GM18873 (cell line): ENCODE results near the gene NCAM1.

Experiments used
- ATAC-seq: cut with Tn5 transposase; IDR thresholded peaks from one replicate; pipeline ENCODE4 v1.9.1; 2021; ENCODE audit warnings: mild to moderate bottlenecking, moderate library complexity, moderate number of reproducible peaks; ENCODE audit not compliant: unreplicated experiment, low FRiP score

The NCAM1 gene

DNA sequence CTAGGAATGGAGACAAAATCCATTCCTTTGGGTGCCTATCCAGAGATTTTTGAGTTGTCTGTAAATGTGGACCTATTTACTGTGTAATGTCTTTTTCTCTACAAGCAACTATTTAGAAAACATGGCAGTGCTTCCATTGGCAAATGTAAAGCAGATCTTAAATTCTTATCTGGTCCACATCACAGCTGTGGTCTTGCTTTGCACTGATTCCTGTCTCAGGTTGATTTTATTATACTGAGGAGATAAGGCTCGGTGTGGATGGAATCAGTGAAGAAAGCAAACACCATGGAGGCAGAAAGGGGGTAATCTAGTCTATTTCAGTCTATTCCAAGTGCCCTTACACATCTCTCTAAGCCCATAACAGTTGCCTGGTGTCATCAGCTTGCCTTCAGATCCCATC lies 160.5 kb downstream of the NCAM1 start:
- no peak for ATAC-seq

DNA sequence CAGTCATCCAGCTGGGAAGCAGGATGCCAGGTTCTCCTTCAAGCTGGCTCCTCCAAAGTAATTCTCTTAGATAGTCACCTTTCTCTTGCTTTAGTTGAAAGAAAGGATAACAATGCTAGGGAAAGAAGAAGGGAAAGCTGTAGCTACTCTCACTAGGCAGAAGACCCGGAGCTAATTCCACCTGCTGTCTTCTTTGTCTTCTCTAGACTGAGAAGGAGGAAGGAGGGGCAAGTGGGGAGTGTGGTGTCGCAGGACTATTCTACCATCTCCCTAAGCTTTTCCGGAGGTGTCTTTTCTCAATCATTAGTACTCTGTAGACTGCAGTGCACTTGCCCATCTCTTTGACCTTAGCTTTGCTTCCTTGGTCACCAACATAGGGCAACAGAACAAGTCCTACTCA lies 162.8 kb downstream of the NCAM1 start:
- ATAC-seq, result no peak

DNA sequence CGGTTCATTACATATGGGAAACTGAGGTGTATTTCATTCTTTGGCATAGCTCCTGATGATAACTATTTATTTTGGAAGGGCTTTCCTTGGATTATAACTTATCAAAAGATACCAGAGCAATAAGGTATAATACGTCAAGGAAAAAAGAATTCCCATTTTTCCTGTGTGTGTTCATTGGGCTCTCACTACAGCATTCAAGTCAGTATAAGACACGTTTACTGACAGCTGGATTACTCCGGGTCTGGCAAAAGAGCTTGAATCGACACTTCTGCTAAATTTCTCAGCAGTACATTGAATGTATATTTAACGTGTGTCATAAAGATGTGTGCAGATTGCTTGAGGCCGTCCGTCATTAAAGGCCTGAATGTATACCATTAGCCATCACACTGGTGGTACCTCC lies 163.4 kb downstream of the NCAM1 start:
- ATAC-seq, result no peak

DNA sequence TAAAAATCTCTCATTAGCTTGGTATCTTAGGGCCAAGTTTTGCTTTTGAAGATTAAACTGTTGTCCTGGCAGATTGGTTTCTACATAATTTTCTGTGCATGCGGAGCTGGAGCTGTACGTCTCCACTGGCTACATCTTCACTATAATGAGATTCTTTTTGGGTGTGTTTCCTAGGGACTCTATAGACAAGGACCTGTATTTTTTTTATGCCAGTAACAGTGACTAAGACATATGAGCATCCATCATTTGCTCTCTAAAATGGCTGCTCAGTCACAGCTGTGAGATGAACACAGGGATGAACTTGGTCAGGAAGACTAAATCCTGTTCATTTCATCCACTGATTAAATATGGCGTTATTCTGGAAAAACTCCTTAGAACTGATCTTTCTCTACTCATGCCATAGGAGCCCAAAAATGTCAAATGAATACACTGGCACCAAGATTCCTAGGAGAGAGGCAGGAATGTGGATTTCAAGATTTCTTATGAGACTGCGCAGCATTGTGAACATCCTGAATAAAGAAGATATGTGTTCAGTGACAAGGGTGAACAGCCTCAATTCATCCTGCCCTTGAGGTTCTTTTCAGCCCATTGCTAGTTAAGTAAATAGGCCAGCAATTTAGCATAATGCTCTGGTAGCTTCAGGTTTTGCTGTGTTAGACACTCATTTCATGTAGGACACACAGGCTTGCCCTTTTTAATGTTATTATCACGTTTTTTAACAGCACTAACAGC lies 168.2 kb downstream of the NCAM1 start:
- no peak for ATAC-seq

DNA sequence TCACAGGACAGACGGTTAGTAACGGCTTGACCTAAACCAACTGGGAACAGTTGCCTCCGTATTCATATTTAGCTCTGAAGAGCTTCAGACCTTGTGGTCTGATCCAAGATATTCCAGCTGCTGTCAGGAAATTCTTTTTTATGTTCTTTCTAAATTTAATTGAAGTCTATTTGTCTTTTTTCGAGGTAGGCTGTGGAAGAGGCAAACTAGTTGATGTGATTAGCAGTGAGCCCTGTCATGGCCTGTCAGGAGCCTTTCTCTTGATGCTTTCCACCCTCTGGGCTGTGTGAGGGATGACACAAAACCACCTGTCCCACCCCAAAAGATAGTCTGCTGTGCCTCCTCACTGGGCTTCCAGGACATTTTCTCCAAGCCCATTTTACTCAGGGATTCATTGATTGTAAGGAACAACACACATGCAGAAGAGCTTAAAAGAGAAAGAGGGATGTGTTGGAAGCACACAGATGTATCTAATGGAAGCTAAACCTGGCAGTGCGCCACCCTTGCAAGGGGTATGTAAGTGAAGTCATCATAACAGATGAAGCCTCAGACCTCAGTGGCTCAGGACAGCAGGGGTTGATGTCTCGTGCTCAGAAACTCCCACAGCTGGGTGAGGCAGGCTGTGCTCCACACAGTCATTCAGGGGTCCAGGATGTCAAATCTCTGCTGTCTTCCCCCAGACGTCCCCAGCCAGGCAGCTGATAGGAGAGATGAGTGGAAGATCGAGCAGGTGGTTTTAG lies 170.0 kb downstream of the NCAM1 start:
- no peak for ATAC-seq

DNA sequence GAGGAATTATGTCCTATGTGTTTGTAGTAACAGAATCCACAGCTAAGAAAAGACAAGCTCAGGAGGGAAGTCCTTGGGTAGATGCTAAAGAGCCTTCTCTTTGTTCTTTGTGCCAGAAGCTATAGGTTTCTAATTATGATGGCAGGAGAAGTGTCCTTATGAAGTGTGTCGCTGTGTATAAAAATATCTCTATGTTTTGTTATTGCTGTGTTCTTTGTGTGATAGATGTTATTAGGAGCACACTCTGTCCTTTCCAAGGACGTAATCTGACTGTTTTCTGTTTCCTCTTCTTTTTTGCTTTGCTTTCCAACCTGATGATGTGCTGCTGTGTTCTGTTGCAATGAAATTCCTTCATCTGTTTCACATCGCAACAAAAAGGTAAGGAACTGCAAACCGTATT lies 171.9 kb downstream of the NCAM1 start:
- no peak for ATAC-seq

DNA sequence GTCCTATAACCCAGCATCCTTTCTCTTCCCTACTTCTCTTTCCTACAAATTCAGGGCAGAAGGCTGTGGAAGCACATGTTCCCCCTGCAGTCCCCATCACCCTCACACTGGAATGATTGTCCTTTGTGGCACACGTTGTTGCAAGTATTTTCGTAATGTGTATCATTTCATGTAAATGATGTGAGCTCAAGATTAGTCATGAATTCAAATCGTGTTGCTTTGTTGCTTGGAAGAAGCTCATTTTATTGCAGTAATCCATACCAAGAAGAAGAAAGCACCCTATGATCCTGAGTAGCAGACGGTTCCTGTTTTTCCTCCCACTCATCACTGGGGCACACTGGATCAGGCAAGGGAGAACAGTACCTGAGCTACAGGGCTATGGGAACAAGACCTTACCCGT lies 173.4 kb downstream of the NCAM1 start:
- no peak for ATAC-seq

DNA sequence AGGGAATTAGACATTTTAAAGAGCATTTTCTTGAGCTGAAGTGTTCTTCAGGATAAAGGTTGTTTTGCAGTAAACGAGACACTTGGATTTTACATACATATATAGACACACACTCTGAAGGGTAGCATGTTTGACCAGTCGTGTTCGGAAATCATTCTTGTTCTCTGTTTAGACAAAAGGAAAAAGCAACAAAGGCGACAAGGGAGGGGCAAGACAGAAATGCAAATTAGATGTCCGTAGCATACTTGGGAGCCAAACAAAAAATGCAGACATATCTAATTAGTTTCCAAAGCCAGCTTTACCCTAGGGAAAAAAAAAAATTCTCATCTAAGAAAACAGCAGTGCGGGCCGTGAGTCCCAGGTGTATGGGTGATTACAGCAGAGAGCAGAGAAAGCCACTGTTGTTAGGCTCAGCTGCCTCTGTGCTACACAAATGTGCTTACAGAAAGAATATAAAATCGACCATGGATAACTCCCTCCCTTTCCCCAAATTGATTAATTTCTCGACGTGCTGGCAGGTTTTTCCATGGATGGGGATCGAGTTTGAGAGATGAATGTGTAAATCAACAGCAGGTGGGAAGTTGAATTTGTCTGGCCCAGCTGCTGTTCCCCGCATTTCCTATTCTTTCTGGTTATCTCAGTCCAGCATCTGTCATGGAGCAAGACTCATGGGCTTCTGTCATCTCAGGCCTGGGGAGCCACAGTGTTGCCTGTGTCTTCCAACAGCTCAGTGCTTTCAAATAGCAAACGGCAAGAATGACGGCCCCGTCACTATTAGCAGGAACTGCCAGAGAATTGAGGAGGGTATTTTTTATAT lies 176.7 kb downstream of the NCAM1 start:
- no peak for ATAC-seq

DNA sequence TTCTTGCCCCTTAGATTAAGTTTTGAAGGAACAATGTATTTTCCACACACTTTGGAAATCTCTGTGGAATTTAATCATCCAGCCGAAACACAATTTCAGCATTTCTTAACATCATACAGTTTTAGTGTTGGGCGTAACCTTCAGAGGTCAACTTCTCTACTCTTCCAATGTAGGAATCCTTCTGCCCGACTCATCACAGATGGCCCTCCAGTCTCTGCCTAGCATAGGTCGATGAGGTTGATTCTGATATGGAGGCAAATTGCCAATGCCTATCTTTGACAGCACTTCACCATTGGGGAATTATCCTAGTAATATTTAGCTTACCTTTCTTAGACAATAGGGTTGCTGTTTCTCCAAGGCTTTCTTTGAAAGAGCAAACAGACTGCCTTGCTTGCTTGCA lies 177.5 kb downstream of the NCAM1 start:
- ATAC-seq, result no peak

DNA sequence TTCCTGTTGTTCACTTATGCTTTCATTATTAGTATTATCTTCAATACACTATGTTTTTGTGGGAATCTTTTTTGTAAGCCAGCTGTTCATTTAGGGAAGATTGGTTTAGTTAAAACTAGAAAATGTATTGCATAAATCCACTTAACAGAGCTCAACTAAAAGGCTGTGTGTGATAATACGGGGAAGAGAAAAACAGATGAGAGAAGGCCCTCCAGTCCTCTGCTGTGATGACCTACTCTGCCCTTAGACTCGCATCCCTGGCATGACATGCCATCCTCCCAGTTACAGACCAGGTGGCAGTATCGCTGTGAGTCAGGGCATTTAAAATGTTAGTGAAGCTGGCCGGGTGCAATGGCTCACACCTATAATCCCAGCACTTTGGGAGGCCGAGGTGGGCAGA lies 179.8 kb downstream of the NCAM1 start:
- no peak for ATAC-seq

DNA sequence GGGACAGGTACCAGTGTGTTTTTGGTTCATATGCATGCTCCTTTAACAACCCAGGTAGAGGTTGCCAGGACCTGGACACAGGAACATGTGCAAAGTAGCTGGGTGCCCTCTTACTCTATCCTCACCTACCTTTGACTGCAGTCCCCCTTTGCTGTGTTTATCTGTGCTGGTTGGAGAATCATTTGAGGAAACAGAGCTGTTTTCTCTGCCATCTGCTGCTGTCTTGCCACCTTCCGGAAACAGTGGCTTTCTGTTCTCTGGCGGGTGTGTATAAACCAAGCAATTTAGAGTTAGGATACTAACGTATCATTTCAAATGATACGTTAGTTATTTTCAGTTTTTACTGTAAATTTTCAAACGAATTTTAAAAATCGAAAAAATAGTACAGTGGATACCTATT lies 181.3 kb downstream of the NCAM1 start:
- no peak for ATAC-seq

DNA sequence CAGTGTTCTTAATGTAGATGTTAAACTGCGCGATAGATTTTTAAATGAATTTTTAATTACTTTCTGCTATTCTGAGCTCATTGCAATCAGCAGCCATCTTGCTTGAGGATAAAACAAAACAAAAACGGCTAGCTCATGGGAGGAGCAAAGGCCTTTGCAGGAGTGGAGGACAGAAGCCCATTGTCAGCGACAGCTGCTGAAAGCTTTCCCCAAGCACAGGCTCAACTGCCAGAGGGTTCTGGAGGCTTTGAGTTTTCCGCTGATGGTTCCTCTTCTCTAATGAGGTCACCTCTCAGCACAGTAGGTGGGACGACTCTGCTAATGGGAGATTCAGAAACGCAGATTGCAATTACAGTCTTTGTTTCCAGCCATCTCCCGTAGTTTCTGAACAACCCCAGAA lies 186.0 kb downstream of the NCAM1 start:
- ATAC-seq, result no peak

DNA sequence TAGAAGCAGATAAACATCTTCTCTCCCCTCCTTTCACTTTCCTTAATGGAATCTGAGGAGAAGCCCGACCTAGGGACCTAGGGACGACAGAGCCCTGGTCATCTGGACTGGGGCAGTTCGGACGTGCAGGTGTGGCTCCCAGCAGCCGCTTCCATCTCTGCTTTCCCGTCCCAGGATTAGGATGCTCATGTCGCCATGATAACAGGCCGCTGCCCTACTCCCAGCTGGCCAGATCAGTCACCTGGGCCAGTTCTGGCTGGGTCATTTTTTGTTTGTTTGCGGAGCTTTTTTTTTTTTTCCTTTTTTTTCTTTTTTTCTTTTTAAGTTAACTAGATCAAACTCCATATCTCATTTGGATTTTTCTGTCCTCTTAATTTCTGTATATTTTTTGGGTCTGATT lies 186.9 kb downstream of the NCAM1 start:
- ATAC-seq, result no peak

DNA sequence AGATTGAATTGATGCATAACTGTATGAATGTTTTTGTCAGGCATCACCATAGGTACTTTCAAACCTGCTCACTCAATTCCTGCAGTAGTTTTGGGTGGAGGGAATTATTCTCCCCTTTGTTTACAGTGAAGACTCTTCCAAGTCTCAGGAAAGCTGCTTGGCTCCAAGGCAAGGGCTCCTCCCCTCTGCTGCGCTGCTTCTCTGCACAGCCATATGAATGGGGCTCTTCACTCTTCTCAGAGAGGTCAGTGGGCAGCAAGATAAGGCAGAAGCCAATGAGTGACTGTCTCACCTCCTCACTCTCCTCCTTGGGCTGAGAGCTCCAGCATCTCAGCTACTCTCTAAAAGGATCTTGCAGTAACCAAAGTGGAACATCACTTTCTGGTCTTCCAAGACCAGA lies 187.4 kb downstream of the NCAM1 start:
- no peak for ATAC-seq

DNA sequence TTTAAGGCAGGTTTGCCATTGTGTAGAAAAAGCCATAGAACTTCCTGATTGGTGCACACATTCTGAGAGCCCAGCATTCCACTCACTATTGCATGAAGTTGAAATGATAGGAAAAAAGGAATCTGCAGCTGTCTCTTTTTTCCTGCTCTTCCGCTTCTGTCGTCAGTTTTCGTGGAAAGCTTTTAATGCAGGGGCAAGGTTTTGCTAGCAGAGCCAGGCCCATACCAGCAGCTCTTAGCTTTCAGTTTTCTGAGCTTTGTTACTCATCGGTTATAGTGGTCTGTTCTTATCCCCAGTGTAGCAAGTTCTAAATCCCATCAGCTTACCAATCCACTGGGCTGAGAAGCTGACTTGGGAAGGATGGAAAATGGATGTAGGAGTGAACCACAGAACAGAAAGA lies 190.3 kb downstream of the NCAM1 start:
- no peak for ATAC-seq

DNA sequence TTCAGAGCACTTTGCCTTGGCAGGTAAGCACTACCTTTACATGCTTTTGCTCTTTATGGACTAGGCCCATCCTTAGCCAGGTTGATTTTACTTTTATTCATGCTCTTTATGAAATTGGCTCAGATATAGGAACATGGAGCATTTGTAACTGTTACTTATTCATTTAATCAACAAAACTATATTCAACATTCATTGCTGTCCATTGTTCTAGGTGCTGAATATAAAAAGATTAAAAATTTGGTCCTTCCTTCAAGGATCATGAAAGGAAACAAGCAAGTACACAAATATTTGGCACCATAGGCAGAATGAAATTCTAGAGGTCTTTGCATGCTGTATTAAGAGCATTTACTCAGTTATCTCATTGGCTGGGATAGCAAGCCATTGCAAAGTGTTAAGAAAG lies 191.3 kb downstream of the NCAM1 start:
- no peak for ATAC-seq

DNA sequence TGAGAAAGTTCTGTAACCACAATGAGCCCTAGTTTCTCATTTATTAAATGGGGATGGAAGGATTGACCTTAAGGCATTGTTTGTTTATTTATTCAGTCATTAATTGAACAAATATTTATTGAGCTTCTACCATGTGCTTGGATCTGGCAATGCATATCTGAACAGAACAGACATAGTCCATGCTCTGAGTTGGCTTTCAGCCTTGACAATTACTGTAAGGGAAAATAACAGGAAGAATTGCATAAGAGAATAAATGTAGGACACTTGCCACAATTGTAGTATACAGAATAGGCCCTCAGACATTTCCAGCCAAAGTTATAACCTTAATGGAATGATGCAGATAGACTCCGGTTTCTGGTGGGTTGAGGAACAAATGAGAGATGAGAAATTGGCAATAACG lies 192.6 kb downstream of the NCAM1 start:
- no peak for ATAC-seq

DNA sequence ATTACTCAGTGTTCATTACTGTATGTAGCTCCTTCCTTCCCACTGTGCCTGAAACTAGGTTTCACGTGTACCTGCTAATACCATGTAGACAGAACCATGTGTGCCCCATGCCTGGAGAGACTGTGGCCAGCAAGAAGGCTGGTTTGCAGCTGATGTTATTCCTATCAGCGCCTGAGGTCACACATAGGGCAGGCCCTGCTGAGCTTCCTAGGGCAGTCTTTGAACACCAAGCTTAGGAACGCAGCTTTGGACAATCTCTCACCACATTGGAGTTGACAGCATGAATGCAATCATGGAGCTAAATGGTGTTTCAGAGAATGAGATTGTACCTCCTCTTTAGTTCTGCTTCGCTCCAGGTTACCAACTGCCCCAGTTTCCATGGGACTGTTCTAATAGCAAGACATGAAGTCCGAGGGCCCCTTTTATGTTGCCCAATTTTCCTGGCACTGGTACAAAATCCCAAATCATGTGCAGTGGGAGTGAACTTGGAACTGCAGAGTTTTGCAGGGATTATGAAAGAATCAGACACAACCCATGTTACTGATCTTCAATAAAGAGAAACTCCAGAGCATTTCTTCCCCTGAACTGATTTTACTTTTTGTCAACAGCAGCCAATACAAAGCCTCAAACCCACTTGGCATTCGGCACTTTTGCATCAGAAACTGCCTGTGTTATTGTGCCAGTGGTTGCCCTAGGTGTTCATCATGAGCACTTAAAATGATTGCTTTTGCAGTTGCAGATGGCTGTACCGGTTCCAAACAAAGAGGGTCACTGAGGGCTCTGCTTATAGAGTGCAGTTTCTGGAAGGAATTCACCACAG lies 199.0 kb downstream of the NCAM1 start:
- ATAC-seq, result no peak

DNA sequence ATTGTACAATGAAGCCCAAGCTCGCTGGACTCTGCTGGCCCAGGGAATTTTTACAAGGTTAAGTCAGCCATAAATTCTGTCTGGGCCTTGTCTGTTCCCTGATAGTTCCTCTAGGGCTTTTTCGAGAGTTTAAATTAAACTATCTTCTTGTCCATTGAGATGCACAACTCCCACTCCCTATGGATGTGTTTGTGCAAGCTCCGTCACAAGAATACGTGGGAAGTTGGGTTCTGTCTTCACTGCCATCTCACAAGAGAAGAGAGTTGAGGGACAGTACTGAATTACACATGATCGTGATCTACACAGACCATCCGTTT lies 199.5 kb downstream of the NCAM1 start:
- ATAC-seq, result no peak

DNA sequence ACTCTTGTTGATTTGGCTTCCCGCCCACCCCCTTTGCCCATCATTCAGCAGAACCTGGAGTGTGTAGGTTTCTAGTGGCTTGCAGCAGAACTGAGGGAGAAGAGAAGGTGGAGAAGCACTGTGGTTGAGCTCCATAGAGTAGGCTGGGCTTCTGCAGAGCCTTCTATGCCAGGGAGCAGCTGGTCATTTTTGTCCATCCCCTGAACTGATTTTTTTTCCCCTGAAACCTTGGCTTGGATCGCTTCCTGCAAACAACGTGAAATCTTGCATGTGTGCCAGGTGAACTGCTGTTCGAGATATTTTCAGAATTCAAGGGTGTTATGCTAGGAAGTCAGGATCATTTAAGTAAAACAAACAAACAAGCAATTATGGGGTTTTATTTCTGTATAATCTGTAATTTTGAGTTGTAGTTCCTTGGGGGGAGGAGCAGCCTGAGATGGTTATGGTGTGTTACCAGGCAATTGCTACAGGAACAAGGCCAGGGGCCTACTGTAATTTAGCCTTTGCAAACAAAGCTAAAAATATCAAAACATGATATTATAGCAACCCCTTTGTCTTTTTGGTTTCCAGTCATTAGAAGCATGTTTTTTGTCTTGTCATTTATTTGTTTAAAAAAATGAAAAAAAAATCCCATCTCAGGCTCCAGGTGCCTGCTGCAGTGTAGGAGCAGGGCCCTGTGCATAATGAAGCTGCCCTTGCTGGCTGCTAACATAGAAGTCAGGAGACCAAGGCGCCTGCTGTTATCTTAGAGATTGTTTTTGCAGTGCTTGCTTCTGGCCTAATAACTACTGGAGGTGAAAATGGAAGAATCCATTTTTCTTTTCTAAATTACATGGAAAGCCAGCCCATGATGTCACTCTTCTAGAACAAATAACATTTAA lies 200.7 kb downstream of the NCAM1 start:
- no peak for ATAC-seq
